B cell (primary cell): ENCODE measurements around the gene DOCK4. TPM values are rescaled to one million over a fixed set of nuclear protein-coding genes. Genes with fewer than 3 reads are reported as not detected.

Source experiments
- ATAC-seq: fragments of 200-7000 bp; cut with Tn5 transposase; one replicate; pipeline ENCODE4 v1.10.0; 2021; ENCODE audit warnings: low read depth, mild to moderate bottlenecking, moderate number of reproducible peaks, moderate library complexity
- CTCF ChIA-PET: fragments of 350-600 bp; sonication (Branson Sonifier 250); formaldehyde crosslinking; loops from one replicate; lab custom pipeline; 2021; ENCODE audit warnings: antibody characterized with exemption, inconsistent platforms; lab: Charles Lee
- POLR2A ChIA-PET: fragments of 350-600 bp; sonication (Branson Sonifier 250); formaldehyde crosslinking; loops from one replicate; lab custom pipeline; 2021; ENCODE audit warnings: antibody characterized with exemption; lab: Charles Lee
- DNase-seq: peaks from one replicate; pipeline ENCODE4 v3.0.0; 2013
- H2AFZ ChIP-seq: 2 replicates; pipeline ENCODE4 v1.6.1; 2012; ENCODE audit warnings: mild to moderate bottlenecking, low read depth, low read length; ENCODE audit not compliant: insufficient read depth, poor library complexity, severe bottlenecking
- H3K27ac ChIP-seq, 2 donors: 1 replicate in 1 of 2; 2 replicates in 1 of 2; pipeline ENCODE4 v1.5.1; 2012 to 2013; ENCODE audit warnings: low read length in 2 of 2, mild to moderate bottlenecking in 2 of 2, moderate library complexity in 1 of 2
- H3K27me3 ChIP-seq, 4 experiments: fragments of 200-600 bp in 1 of 4; sonication (generic) in 1 of 4; replicated peaks in 1 of 4; 1 replicate in 2 of 4; 2 replicates in 2 of 4; pipeline versions ENCODE4 v1.6.1 to v1.7.0; 2013 to 2016; ENCODE audit warnings: low read length in 3 of 4, mild to moderate bottlenecking in 2 of 4, mixed read lengths in 1 of 4, moderate library complexity in 1 of 4; ENCODE audit not compliant: insufficient read depth in 4 of 4, control insufficient read depth in 3 of 4; ENCODE audit errors: control extremely low read depth in 1 of 4
- H3K36me3 ChIP-seq, 2 experiments: replicated peaks in 1 of 2; 1 replicate in 1 of 2; 2 replicates in 1 of 2; pipeline versions ENCODE4 v1.6.1 to v1.7.1; 2013; ENCODE audit warnings: low read length in 1 of 2; ENCODE audit not compliant: insufficient read depth in 2 of 2, control insufficient read depth in 1 of 2; ENCODE audit errors: control extremely low read depth in 1 of 2, extremely low read depth in 1 of 2
- H3K4me1 ChIP-seq, 2 donors: fragments of 200-600 bp in 1 of 2; sonication (generic) in 1 of 2; 1 replicate in 1 of 2; 2 replicates in 1 of 2; pipeline versions ENCODE4 v1.5.1 to v1.6.1; 2013 to 2017; ENCODE audit warnings: low read length in 2 of 2; ENCODE audit not compliant: control insufficient read depth in 2 of 2, insufficient read depth in 2 of 2
- H3K4me2 ChIP-seq: replicated peaks from 2 replicates; pipeline ENCODE3; 2012; ENCODE audit warnings: mild to moderate bottlenecking, low read depth, low read length; ENCODE audit not compliant: poor library complexity, severe bottlenecking
- H3K4me3 ChIP-seq, 5 experiments: fragments of 200-600 bp in 1 of 5; sonication (generic) in 1 of 5; 1 replicate in 3 of 5; 2 replicates in 2 of 5; pipeline versions ENCODE4 v1.5.1 to v1.7.0; 2011 to 2016; ENCODE audit warnings: low read length in 4 of 5, mild to moderate bottlenecking in 4 of 5, low read depth in 2 of 5, control low read depth in 1 of 5, moderate library complexity in 1 of 5; ENCODE audit not compliant: insufficient read depth in 1 of 5; ENCODE audit errors: control extremely low read depth in 1 of 5, extremely low read depth in 1 of 5
- H3K79me2 ChIP-seq: fragments of 200-600 bp; sonication (generic); one replicate; pipeline ENCODE4 v1.6.0; 2016; ENCODE audit warnings: low read length; ENCODE audit not compliant: control insufficient read depth, insufficient read depth
- H3K9ac ChIP-seq: fragments of 200-600 bp; sonication (generic); 2 replicates; pipeline ENCODE4 v1.6.1; 2017; ENCODE audit warnings: mild to moderate bottlenecking, low read length, moderate library complexity
- H3K9me3 ChIP-seq, 3 donors: one replicate each; pipeline versions ENCODE4 v1.6.1 to v1.7.1; 2013; ENCODE audit warnings: low read length in 2 of 3; ENCODE audit not compliant: control insufficient read depth in 2 of 3, insufficient read depth in 1 of 3; ENCODE audit errors: control extremely low read depth in 1 of 3
- H4K20me1 ChIP-seq: 2 replicates; pipeline ENCODE4 v1.6.0; 2012; ENCODE audit warnings: mild to moderate bottlenecking, low read length; ENCODE audit not compliant: insufficient read depth, control insufficient read depth, poor library complexity, severe bottlenecking
- H3K27ac Mint-ChIP-seq: one replicate; pipeline ENCODE4 v1.8.0; 2021; ENCODE audit warnings: mixed read lengths
- H3K27me3 Mint-ChIP-seq: one replicate; pipeline ENCODE4 v1.8.0; 2021; ENCODE audit warnings: mixed read lengths
- H3K4me1 Mint-ChIP-seq: one replicate; pipeline ENCODE4 v1.8.0; 2021; ENCODE audit warnings: mixed read lengths
- H3K4me3 Mint-ChIP-seq: one replicate; pipeline ENCODE4 v1.8.0; 2021; ENCODE audit warnings: mixed read lengths
- H3K9me3 Mint-ChIP-seq: one replicate; pipeline ENCODE4 v1.8.0; 2022; ENCODE audit warnings: mixed read lengths; ENCODE audit not compliant: insufficient read depth
- CTCF ChIP-seq: fragments of 200-600 bp; IDR thresholded peaks from one replicate; pipeline ENCODE4 v1.8.0; 2022; ENCODE audit warnings: antibody characterized with exemption, mild to moderate bottlenecking
- EZH2 ChIP-seq: IDR thresholded peaks from 2 replicates; pipeline ENCODE4 v1.6.1; 2012; ENCODE audit warnings: borderline replicate concordance, low read depth, mild to moderate bottlenecking, moderate library complexity, low read length; ENCODE audit not compliant: insufficient read depth, poor library complexity, severe bottlenecking
- WGBS: methylation state at CpG from one replicate; pipeline ENCODE4 v1.1.5; 2013; ENCODE audit warnings: missing lambda C conversion rate; ENCODE audit not compliant: insufficient coverage; 5-methylcytosine and 5-hydroxymethylcytosine counted together
- intact Hi-C: fragments of 100-400 bp; cut with micrococcal nuclease; formaldehyde crosslinking; loops from one replicate; pipeline ENCODE4 v1.10.0; 2022
- polyA plus RNA-seq: library from polyadenylated mRNA; depleted of rRNA; stranded (reverse); fragments of >200 nt; gene quantifications from 2 replicates; pipeline ENCODE4 v1.2.3, GENCODE V29; 2012
- total RNA-seq, 2 donors: library from RNA; stranded (reverse); fragments of 120-200 nt in 1 of 2; gene quantifications; 1 replicate in 1 of 2; 2 replicates in 1 of 2; pipeline versions ENCODE4 v1.2.3 to v1.2.4, GENCODE V29; 2013 to 2022

DOCK4 gene
- total and polyA plus RNA-seq, 2 donors (not counting 1 experiment from before 2014, with no cell fraction given) = 0.03 to 4.1 TPM

GRCh38 chr7:112186300-112186699 is 19.9 kb downstream of the DOCK4 start:
- ChIA-PET CTCF (no interaction called here), POLR2A (no interaction called here)
- WGBS = no CpG with 5 or more reads among the region's 1 CpG
- Histone ChIP-seq H3K79me2 (no peaks in the 10 kb centered on the region), H4K20me1 (no peaks in the 10 kb centered on the region), H3K36me3 (no peaks in the 10 kb centered on the region), H3K9me3 (no peaks in the 10 kb centered on the region), H3K4me2 (no peak overlapping the region), H3K27ac (no peak overlapping the region), H3K4me3 (no peak overlapping the region), H3K4me1 (no peaks in the 10 kb centered on the region), H3K9ac (no peak overlapping the region), H2AFZ (no peak overlapping the region), H3K27me3 (peaks cover 0 to 6% (median 2%) of the 10 kb centered on the region in 4 experiments)
- no peaks in the 10 kb centered on the region for H3K9me3 Mint-ChIP-seq
- DNase-seq (no peak), ATAC-seq (no peak)
- H3K4me3 Mint-ChIP-seq = no peak overlapping the region
- H3K4me1 Mint-ChIP-seq = no peaks in the 10 kb centered on the region
- TF ChIP-seq EZH2 (no peak), CTCF (no peak)
- intact Hi-C loops = no loop called here
- H3K27ac Mint-ChIP-seq = no peak overlapping the region
- H3K27me3 Mint-ChIP-seq = peaks cover 10% of the 10 kb centered on the region

DNA sequence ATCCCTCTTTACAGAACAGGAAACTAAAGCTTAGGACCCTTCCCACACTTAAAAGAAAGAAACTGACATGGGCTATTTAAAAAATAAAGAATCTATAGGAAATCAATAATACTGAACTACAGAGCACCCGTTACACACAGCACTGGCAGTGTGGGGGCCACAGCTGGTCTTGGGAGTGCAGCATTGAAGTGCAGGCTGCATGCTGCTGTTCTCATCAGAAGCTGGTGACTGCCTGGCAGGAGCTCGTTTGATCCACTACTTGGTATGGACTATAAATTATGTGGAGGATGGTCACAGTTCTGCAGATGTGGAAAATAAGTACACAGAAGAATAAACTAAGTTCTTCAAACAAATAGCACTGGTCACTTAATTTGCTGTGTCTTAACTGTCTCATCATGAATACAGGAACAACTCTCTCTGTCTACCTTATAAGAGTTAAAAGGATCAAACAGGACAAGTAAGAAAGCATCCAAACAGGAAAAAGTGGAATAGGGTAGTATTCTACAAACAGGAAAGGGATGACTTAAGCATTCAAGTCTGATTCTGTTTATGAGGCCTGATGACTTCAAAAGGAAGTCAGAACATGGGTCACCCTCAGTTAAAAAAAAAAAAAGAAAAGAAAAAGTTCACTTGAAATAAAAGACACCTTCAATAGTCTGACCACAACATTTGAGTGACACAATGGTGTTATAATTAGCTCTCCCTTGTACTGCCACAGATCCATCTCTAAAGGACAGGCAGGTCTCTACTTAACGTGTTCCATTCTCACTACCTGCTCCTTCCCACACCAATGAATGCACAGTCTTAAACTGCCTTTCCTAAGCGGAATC is 21.0 kb downstream of the DOCK4 start:
- Mint-ChIP-seq H3K9me3 (no peaks in the 10 kb centered on the region), H3K27ac (no peak overlapping the region), H3K4me3 (no peak overlapping the region), H3K4me1 (no peaks in the 10 kb centered on the region), H3K27me3 (peaks cover 10% of the 10 kb centered on the region)
- DNase-seq (no peak), ATAC-seq (no peak)
- no peak for TF ChIP-seq CTCF
- TF ChIP-seq EZH2 = no peak
- Histone ChIP-seq H3K9ac (no peak overlapping the region), H3K27me3 (peaks cover 0 to 7% (median 2%) of the 10 kb centered on the region in 4 experiments), H3K4me3 (no peak overlapping the region), H3K4me1 (no peaks in the 10 kb centered on the region), H3K9me3 (no peaks in the 10 kb centered on the region), H3K27ac (no peak overlapping the region), H3K4me2 (no peak overlapping the region), H2AFZ (no peak overlapping the region), H4K20me1 (no peaks in the 10 kb centered on the region), H3K36me3 (no peaks in the 10 kb centered on the region), H3K79me2 (no peaks in the 10 kb centered on the region)
- WGBS = 93% methylated on average over 2 of the region's 4 CpGs
- ChIA-PET POLR2A (no interaction called here), CTCF (no interaction called here)
- intact Hi-C loops = no loop called here
